Breast epithelium (tissue), 4 donors: ENCODE results near the gene SLC66A2. TPM values are rescaled to one million over a fixed set of nuclear protein-coding genes. Genes with fewer than 3 reads are reported as not detected.

ENCODE experiments used
- DNase-seq, 2 donors: peaks; one replicate each; pipeline ENCODE4 v3.0.0-alpha.2; 2019; ENCODE audit warnings: low spot score in 2 of 2
- H3K27ac ChIP-seq, 2 donors: fragments of 200-600 bp; sonication (generic) in 1 of 2; one replicate each; pipeline ENCODE4 v1.5.1; 2016 to 2019; ENCODE audit warnings: mild to moderate bottlenecking in 1 of 2
- H3K27me3 ChIP-seq, 2 donors: fragments of 200-600 bp; sonication (generic) in 1 of 2; one replicate each; pipeline versions ENCODE4 v1.5.1 to v1.6.0; 2017 to 2019; ENCODE audit warnings: control low read depth in 1 of 2, mild to moderate bottlenecking in 1 of 2
- H3K36me3 ChIP-seq: fragments of 200-600 bp; one replicate; pipeline ENCODE4 v1.5.1; 2019
- H3K4me1 ChIP-seq, 2 donors: fragments of 200-600 bp; sonication (generic); one replicate each; pipeline ENCODE4 v1.5.1; 2016 to 2019; ENCODE audit warnings: control low read depth in 1 of 2
- H3K4me3 ChIP-seq, 3 donors: fragments of 200-600 bp; sonication (generic); 1 replicate in 2 of 3; 2 replicates in 1 of 3; pipeline ENCODE4 v1.5.1; 2016 to 2019; ENCODE audit warnings: mild to moderate bottlenecking in 3 of 3, moderate library complexity in 2 of 3
- H3K9me3 ChIP-seq, 2 donors: fragments of 200-600 bp; sonication (generic) in 1 of 2; one replicate each; pipeline ENCODE4 v1.5.1; 2016 to 2019; ENCODE audit warnings: control low read depth in 1 of 2
- POLR2A ChIP-seq: fragments of 450-650 bp; IDR thresholded peaks from one replicate; pipeline ENCODE4 v1.6.1; 2016; ENCODE audit warnings: antibody characterized with exemption, mild to moderate bottlenecking, moderate library complexity
- POLR2AphosphoS5 ChIP-seq, 3 donors: sonication (generic); formaldehyde crosslinking; IDR thresholded peaks; one replicate each; pipeline ENCODE4 v1.6.1; 2017; ENCODE audit warnings: antibody characterized with exemption in 3 of 3
- intact Hi-C: fragments of 100-400 bp; cut with DNase I; formaldehyde crosslinking; loops from one replicate; pipeline ENCODE4 v1.15.1; 2023; ENCODE audit warnings: low total_unique reads
- total RNA-seq, 3 donors: library from RNA; depleted of rRNA; stranded (reverse); fragments of >200 nt; gene quantifications; one replicate each; pipeline ENCODE4 v1.1.0, GENCODE V29; 2016
- TF ChIP-seq, protein P1 (sequence below), 3 donors: fragments of 450-650 bp; IDR thresholded peaks; one replicate each; pipeline ENCODE4 v1.5.1; 2016 to 2017; ENCODE audit warnings: antibody characterized with exemption in 3 of 3, mild to moderate bottlenecking in 3 of 3, moderate library complexity in 3 of 3

SLC66A2 gene
- total RNA-seq, 3 donors from 2014 or later = 45.2 to 141 (median 65.9) TPM

DNA sequence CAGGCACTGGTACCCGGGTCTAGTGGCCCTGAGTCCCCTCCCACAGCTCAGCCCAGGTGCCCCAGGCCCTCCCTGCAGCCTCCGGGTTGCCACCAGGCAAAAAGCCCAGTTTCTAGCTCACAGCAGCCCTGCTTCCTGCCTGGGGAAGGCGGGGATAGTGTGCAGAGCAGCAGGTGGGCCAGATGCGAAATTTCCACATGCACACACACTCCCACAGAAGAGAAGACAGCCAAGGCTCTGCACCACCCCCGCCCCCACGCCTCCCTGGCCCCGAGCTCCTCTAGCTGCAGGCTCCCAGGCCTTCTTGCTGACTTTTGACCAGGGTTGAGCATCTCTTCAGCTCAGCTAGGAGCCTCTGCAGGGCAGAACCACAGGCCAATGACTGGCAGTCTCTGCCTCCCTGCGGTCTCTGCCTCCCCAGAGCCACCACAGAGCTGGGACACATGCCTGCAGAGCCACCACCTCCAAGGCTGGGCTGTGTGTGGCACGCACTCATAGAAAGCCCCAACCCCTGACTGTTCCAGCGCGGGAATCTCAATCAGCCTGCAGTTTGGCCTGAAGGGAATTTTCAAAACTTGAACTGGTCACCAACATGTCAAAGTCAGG lies 7.2 kb downstream of the SLC66A2 start:
- no peaks in the 10 kb centered on the region for H3K36me3 ChIP-seq
- peak overlapping the region in 1 of 3 donors; percentile 5 for H3K4me3 ChIP-seq
- intact Hi-C loops = no loop called here
- H3K4me1 ChIP-seq = peaks cover 0 to 11% of the 10 kb centered on the region in 2 donors
- H3K27me3 ChIP-seq = no peaks in the 10 kb centered on the region
- no peak for TF ChIP-seq POLR2AphosphoS5 (IDR thresholded peaks at IDR 0.05)
- TF ChIP-seq, protein P1, sequence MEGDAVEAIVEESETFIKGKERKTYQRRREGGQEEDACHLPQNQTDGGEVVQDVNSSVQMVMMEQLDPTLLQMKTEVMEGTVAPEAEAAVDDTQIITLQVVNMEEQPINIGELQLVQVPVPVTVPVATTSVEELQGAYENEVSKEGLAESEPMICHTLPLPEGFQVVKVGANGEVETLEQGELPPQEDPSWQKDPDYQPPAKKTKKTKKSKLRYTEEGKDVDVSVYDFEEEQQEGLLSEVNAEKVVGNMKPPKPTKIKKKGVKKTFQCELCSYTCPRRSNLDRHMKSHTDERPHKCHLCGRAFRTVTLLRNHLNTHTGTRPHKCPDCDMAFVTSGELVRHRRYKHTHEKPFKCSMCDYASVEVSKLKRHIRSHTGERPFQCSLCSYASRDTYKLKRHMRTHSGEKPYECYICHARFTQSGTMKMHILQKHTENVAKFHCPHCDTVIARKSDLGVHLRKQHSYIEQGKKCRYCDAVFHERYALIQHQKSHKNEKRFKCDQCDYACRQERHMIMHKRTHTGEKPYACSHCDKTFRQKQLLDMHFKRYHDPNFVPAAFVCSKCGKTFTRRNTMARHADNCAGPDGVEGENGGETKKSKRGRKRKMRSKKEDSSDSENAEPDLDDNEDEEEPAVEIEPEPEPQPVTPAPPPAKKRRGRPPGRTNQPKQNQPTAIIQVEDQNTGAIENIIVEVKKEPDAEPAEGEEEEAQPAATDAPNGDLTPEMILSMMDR (IDR thresholded peaks at IDR 0.05) = no peak
- no peak for TF ChIP-seq POLR2A
- H3K9me3 ChIP-seq = no peaks in the 10 kb centered on the region
- H3K27ac ChIP-seq = peak overlapping the region; percentile 55 to 82
- peak; percentile 26 to 44 for DNase-seq

DNA sequence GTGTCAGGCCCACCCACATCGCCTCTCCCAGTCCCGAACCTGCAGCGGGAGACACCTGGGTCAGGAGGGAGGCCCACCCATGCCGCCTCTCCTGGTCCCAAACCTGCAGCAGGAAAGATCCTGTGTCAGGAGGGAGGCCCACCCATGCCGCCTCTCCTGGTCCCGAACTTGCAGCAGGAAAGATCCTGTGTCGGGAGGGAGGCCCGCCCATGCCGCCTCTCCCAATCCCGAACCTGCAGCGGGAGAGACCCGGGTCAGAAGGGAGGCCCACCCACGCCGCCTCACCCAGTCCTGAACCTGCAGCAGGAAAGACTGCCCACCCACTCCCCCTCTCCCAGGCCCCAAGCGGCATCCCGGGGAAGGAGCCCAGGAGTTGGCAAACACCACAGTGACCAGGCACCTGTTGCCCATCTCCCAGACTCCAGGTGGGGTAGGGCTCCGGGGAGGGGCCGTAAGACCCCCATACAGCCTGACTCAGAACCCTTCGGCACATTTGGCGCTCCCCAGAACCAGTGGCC lies 7.8 kb downstream of the SLC66A2 start:
- Histone ChIP-seq H3K4me3 (peak overlapping the region in 1 of 3 donors; percentile 5), H3K9me3 (no peaks in the 10 kb centered on the region), H3K4me1 (peaks cover 0 to 6% of the 10 kb centered on the region in 2 donors), H3K27me3 (no peaks in the 10 kb centered on the region), H3K36me3 (no peaks in the 10 kb centered on the region), H3K27ac (peak overlapping the region; percentile 55 to 82)
- peak in 1 of 2 donors; percentile 51 for DNase-seq
- intact Hi-C loops = no loop called here
- no peak for TF ChIP-seq POLR2A
- no peak for TF ChIP-seq POLR2AphosphoS5 (IDR thresholded peaks at IDR 0.05)
- TF ChIP-seq, protein P1 (IDR thresholded peaks at IDR 0.05) = no peak

DNA sequence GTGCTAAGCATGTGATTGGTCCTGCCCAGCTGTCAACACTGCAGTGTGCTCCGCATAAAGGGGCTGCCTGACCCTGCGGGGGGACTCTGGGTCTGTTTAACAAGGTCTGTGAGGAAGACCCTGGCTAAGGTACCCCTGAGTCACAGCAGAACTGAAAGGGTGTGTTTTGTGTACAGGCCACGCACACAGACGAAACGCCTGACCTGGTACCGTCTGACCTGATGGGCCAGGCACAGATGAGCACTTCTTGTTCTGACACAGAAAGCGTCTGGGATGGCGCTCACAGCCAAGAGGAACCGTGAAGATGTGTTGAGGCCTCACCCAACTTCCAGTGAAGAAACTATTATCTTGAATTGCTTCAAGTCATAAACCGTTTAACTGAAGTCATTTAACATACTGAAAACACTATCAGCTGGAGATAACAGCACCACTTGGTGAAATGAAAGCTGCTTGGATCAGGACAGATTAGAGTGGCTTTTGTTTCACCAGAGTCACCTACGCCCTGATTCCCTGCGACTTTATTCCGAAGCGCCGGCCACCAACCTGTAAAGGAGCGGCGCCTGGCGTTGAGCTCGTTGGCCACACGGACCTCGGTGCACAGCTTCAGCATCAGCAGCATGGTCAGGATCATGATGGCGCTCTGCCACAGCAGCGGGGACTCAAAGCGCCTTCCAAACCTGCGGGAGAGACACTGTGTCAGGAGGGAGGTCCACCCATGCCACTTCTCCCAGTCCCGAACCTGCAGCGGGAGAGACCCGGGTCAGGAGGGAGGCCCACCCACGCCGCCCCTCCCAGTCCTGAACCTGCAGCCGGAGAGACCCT lies 8.5 kb downstream of the SLC66A2 start:
- H3K36me3 ChIP-seq = no peaks in the 10 kb centered on the region
- H3K27ac ChIP-seq = peak overlapping the region; percentile 49 to 82
- no peak overlapping the region for H3K4me3 ChIP-seq
- H3K27me3 ChIP-seq = no peaks in the 10 kb centered on the region
- peaks cover 0 to 6% of the 10 kb centered on the region in 2 donors for H3K4me1 ChIP-seq
- no peaks in the 10 kb centered on the region for H3K9me3 ChIP-seq
- DNase-seq = peak; percentile 17 to 36
- no peak for TF ChIP-seq POLR2A
- TF ChIP-seq, protein P1 (IDR thresholded peaks at IDR 0.05) = no peak
- intact Hi-C loops = no loop called here

DNA sequence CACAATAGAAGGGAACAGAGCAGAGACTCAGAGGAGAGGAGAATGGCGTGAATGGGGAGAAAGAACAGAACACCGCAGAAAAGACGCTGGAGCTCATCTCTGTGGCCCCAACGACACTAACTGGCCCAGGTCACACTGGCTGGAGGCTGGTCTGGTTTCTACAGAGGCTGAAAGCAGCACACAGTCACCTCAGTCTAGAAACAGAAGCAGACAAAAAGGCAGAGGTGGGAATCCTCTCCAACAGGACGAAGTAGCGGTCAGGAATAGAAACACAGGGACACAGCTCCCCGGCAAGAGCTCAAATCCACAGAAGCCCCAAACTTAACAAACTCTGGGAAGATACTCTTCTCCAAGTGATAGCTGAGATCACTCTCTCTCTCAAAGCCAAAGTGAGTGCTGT lies 9.2 kb downstream of the SLC66A2 start:
- Histone ChIP-seq H3K27ac (peak overlapping the region; percentile 75 to 82), H3K4me3 (no peak overlapping the region), H3K27me3 (no peaks in the 10 kb centered on the region), H3K36me3 (no peaks in the 10 kb centered on the region), H3K4me1 (peaks cover 0 to 6% of the 10 kb centered on the region in 2 donors), H3K9me3 (no peaks in the 10 kb centered on the region)
- intact Hi-C loops = no loop called here
- TF ChIP-seq POLR2AphosphoS5 (IDR thresholded peaks at IDR 0.05) (no peak), POLR2A (no peak)
- TF ChIP-seq, protein P1 (IDR thresholded peaks at IDR 0.05) = no peak
- DNase-seq = peak in 1 of 2 donors; percentile 15
